Mucosa of rectum (tissue), 2 donors: Measurements from ENCODE around the gene SCNN1A.

ENCODE experiments used
- H3K27ac ChIP-seq, 2 donors: one replicate each; pipeline ENCODE4 v1.7.0; 2013; ENCODE audit warnings: inconsistent platforms in 2 of 2, low read depth in 2 of 2, low read length in 2 of 2
- H3K27me3 ChIP-seq, 2 donors: one replicate each; pipeline ENCODE4 v1.7.0; 2013; ENCODE audit warnings: low read length in 2 of 2; ENCODE audit not compliant: control insufficient read depth in 2 of 2, insufficient read depth in 2 of 2
- H3K36me3 ChIP-seq, 2 donors: one replicate each; pipeline ENCODE4 v1.7.0; 2013; ENCODE audit warnings: low read length in 2 of 2; ENCODE audit not compliant: control insufficient read depth in 2 of 2, insufficient read depth in 2 of 2
- H3K4me1 ChIP-seq, 2 donors: one replicate each; pipeline ENCODE4 v1.7.0; 2013; ENCODE audit warnings: low read length in 2 of 2, mild to moderate bottlenecking in 1 of 2; ENCODE audit not compliant: control insufficient read depth in 2 of 2, insufficient read depth in 2 of 2
- H3K4me3 ChIP-seq, 2 donors: one replicate each; pipeline ENCODE4 v1.7.0; 2013; ENCODE audit warnings: low read length in 2 of 2
- H3K9ac ChIP-seq, 2 donors: one replicate each; pipeline ENCODE4 v1.7.0; 2013; ENCODE audit warnings: low read length in 2 of 2, low read depth in 1 of 2, mild to moderate bottlenecking in 1 of 2
- H3K9me3 ChIP-seq, 2 donors: one replicate each; pipeline ENCODE4 v1.7.0; 2013; ENCODE audit warnings: low read length in 2 of 2; ENCODE audit not compliant: control insufficient read depth in 2 of 2
- donor health status: healthy.
- donor health status: Normal muscosa, but diverticular disease.

The SCNN1A gene

DNA sequence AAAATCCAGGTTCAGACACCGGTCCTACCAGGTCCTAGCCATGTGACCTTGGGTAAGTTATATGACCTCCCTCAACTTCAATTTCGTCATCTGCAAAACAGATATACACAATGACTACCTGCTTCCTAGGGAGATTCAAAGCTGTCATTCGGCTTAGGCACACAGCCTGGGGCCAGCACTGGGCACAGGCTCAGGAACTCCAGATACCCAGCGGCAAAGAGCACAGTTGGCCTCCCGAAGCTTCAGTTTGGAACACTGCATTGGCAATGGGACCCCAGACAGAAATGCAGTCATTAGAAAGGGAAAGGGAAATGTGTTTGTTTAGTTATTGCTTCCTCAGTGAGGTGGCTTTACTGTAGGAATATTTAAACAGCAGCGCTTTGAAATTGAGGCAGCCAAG, 53.5 kb downstream of the SCNN1A start:
- Histone ChIP-seq H3K36me3 (peaks cover 16 to 36% of the 10 kb centered on the region in 2 donors), H3K9ac (no peak overlapping the region), H3K27ac (no peak overlapping the region)

DNA sequence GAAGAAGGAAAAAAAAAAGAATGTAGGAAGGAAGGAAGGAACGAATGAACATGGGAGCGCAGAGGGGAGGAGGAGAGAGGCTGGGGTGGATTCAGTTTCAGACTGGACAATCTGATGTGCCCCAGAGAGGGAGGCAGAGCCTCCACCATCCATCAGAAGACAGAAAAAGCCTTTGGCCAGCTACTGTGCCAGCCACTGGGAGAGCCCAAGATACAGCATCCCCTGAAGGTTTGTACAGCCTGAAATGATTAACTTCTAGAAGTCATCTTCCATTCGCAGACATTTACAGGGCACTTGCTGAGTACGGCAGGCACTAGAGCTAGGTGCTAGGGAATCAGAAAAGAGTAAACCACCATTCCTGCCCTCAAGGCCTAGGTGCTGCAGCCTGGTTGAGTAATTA, 55.9 kb downstream of the SCNN1A start:
- H3K4me3 ChIP-seq = no peak overlapping the region
- peaks cover 28 to 56% of the 10 kb centered on the region in 2 donors for H3K36me3 ChIP-seq
- no peak overlapping the region for H3K9ac ChIP-seq
- no peaks in the 10 kb centered on the region for H3K27me3 ChIP-seq
- peaks cover 12 to 15% of the 10 kb centered on the region in 2 donors for H3K4me1 ChIP-seq
- no peak overlapping the region for H3K27ac ChIP-seq
- no peaks in the 10 kb centered on the region for H3K9me3 ChIP-seq

More for the DNA sequence above, 53.5 kb downstream of the SCNN1A start:
- no peak overlapping the region for H3K4me3 ChIP-seq
- peaks cover 15 to 18% of the 10 kb centered on the region in 2 donors for H3K4me1 ChIP-seq
- no peaks in the 10 kb centered on the region for H3K27me3 ChIP-seq
- no peaks in the 10 kb centered on the region for H3K9me3 ChIP-seq

GRCh38 chr12:6318440-6318879, 56.9 kb downstream of the SCNN1A start:
- no peaks in the 10 kb centered on the region for H3K9me3 ChIP-seq
- H3K4me3 ChIP-seq = no peak overlapping the region
- H3K4me1 ChIP-seq = peaks cover 13 to 15% of the 10 kb centered on the region in 2 donors
- no peak overlapping the region for H3K9ac ChIP-seq
- H3K27ac ChIP-seq = no peak overlapping the region
- H3K36me3 ChIP-seq = peaks cover 34 to 64% of the 10 kb centered on the region in 2 donors
- H3K27me3 ChIP-seq = no peaks in the 10 kb centered on the region

DNA sequence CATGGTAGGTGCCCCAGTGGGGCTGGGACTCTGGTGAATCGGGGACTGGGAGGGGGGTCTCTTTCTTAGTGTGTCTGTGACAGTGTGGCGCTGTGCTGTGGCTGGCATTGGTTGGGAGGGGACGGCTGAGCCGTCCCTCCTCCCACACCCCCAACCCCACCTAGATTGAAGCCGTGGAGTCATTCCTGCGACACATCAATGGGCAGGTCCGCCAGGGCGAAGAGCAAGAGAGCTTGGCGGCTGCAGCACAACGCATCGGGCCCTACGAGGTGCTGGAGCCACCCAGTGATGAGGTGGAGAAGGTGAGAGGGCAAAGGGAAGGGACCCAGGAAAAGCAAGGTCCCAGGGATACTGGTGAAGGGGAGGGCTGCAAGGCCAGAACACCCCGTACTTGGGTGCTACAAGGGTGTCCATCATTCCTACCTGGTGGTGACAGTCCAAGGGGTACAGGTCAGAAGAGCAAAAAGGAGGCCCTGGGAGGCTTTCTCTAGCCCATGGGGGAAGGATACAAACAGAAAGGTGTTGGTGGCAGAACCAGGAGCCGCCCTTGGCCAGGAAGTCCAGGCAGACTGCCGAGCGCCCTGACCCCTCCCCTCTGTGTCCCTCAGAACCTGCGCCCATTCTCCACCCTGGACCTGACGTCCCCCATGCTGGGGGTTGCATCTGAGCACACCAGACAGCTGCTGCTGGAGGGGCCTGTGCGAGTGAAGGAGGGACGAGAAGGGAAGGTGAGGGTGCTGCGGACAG, 57.5 kb downstream of the SCNN1A start:
- Histone ChIP-seq H3K27me3 (no peaks in the 10 kb centered on the region), H3K27ac (no peak overlapping the region), H3K4me3 (no peak overlapping the region), H3K36me3 (peaks cover 38 to 66% of the 10 kb centered on the region in 2 donors), H3K4me1 (peaks cover 14 to 15% of the 10 kb centered on the region in 2 donors), H3K9ac (no peak overlapping the region), H3K9me3 (no peaks in the 10 kb centered on the region)

GRCh38 chr12:6316921-6317692, 58.3 kb downstream of the SCNN1A start:
- Histone ChIP-seq H3K27ac (no peak overlapping the region), H3K9me3 (no peaks in the 10 kb centered on the region), H3K9ac (no peak overlapping the region), H3K27me3 (no peaks in the 10 kb centered on the region), H3K4me3 (no peak overlapping the region), H3K36me3 (peaks cover 38 to 66% of the 10 kb centered on the region in 2 donors), H3K4me1 (peaks cover 18 to 19% of the 10 kb centered on the region in 2 donors)

DNA sequence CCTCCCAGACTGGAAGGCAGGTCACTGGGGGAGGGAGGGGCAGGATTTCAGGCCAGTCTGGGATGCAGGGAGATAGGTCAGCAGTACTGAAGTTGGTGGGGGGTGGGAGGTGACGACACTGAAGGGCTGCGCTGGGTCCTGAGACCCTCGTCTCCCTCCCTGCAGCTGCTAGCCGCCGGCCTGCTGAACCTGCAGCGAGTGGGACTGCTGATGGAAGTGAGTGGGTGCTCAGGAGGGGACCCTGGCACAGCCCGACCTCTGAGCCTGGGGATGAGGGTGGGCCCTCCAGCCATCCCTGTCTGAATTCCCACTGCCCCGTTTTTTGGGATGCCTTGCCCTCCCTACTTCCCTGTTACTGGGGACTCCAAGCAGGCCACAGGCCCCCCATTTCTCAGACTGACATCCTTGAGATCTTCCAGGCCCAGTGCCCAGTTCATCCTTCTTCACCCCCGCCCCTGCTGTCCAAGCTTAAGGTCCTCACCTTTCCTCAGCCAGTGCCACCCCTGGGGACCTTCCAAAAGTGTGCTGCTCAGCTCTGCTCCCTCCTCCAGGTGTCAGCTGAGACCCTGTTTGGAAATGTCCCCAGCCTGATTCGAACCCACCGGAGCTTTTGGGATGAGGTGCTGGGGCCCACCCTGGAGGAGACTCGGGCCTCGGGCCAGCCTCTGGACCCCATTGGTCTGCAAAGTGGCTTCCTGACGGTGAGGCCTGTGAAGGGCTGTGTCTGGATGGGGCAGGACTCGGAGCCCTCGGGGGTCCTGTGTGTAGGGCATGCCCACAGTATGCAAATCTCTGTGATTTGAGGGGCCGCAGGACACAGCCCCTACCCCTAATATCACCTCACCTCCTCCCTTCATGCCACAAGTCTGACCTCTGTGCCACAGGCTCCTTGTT, 59.4 kb downstream of the SCNN1A start:
- H3K9ac ChIP-seq = no peak overlapping the region
- peaks cover 38 to 63% of the 10 kb centered on the region in 2 donors for H3K36me3 ChIP-seq
- no peak overlapping the region for H3K27ac ChIP-seq
- no peaks in the 10 kb centered on the region for H3K9me3 ChIP-seq
- H3K4me1 ChIP-seq = peaks cover 25 to 28% of the 10 kb centered on the region in 2 donors
- H3K27me3 ChIP-seq = no peaks in the 10 kb centered on the region
- H3K4me3 ChIP-seq = no peak overlapping the region

DNA sequence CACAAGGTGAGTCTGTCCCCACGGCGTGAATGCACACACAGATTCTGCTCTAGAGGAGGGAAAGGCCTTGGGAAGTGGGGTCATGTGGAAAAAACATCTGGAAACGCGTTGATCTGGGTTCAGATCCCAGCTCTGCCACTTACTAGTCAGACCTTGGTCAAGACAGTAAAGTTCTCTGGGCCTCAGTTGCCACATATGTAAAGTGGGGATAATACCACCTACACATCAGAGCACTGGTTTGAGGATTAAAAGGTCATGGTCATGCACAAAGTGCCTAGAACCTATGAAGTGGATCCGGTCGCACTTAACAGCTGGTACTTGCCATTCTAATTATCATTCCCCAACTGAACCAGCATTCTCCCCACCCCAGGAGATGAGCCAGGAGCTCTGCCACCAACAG, 60.2 kb downstream of the SCNN1A start:
- H3K9me3 ChIP-seq = no peaks in the 10 kb centered on the region
- H3K27me3 ChIP-seq = no peaks in the 10 kb centered on the region
- no peak overlapping the region for H3K27ac ChIP-seq
- H3K36me3 ChIP-seq = peaks cover 36 to 57% of the 10 kb centered on the region in 2 donors
- no peak overlapping the region for H3K4me3 ChIP-seq
- peaks cover 25 to 28% of the 10 kb centered on the region in 2 donors for H3K4me1 ChIP-seq
- no peak overlapping the region for H3K9ac ChIP-seq

DNA sequence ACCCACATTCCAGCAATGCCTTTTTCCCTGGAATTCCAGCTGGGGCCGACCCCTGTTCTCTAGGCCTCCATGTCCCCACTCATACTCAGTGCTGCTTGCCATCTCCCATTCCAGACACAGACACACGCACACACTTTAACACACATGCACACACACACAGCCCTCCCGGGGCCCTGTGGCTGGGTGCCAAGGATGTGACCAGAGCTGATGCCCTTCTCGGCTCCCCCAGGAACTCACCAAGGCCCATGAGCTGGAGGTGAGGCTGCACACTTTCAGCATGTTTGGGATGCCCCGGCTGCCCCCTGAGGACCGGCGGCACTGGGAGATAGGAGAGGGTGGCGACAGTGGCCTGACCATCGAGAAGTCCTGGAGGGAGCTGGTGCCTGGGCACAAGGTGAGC, 60.6 kb downstream of the SCNN1A start:
- Histone ChIP-seq H3K9ac (no peak overlapping the region), H3K27me3 (no peaks in the 10 kb centered on the region), H3K36me3 (peaks cover 33 to 53% of the 10 kb centered on the region in 2 donors), H3K9me3 (no peaks in the 10 kb centered on the region), H3K4me3 (no peak overlapping the region), H3K4me1 (peaks cover 25 to 31% of the 10 kb centered on the region in 2 donors), H3K27ac (no peak overlapping the region)

DNA sequence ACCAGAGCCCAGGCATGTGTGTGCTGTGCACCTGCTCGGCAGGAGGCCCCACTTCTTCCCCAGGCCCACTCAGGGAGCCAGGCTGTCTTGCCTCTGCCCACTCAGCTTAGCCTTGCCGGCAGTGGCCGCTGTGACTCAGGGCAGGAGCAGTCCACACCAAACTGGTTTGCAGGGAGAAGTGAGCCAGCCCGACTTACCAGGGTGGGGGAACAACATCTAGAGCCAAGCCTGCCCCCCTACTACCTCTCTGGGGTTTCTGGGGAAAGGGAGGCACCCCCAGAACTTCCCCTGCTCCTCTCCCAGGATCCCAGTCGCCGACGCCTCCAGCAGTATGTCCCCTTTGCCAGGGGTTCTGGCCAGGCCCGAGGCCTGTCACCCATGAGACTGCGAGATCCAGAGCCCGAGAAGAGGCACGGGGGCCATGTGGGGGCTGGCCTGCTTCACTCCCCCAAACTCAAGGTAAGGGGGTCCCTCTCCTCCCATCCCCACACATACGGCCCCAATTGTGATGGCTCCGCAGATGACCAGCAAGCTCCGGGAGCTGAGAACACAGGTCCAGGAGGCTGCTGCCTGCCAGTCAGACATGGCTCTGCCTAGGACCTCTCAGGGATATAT, 61.9 kb downstream of the SCNN1A start:
- Histone ChIP-seq H3K27me3 (no peaks in the 10 kb centered on the region), H3K4me1 (peaks cover 25 to 39% of the 10 kb centered on the region in 2 donors), H3K9ac (peak overlapping the region; percentile 54 to 92), H3K36me3 (peaks cover 28 to 45% of the 10 kb centered on the region in 2 donors), H3K4me3 (peak overlapping the region; percentile 20 to 55), H3K27ac (peak overlapping the region; percentile 93 to 97), H3K9me3 (no peaks in the 10 kb centered on the region)
